ENCODE measurements around the gene CLDN15.
"Not testable (repeated sequence)": the region's sequence is repeated elsewhere in the genome, so short reads cannot be mapped to it uniquely, and the experiment has no call there.

The CLDN15 gene

GRCh38 chr7:101265622-101266516, 28.3 kb upstream of the CLDN15 start:
- H3K4me3 ChIP-seq (ENCODE audit: low read depth, low read length) = no peak overlapping the region
- no peak overlapping the region for H3K27ac ChIP-seq (ENCODE audit: low read depth, low read length)
- no peaks in the 10 kb centered on the region; the same call in 1 of the 2 replicates for H3K9me3 ChIP-seq (ENCODE audit: control insufficient read depth, insufficient read depth, low read length)
- no peaks in the 10 kb centered on the region for H3K4me1 ChIP-seq (ENCODE audit: control insufficient read depth, insufficient read depth, low read length)
- H3K9ac ChIP-seq (ENCODE audit: low read depth, low read length) = no peak overlapping the region
- no peaks in the 10 kb centered on the region for H3K27me3 ChIP-seq (ENCODE audit: control insufficient read depth, insufficient read depth, low read length)
- no peaks in the 10 kb centered on the region for H3K36me3 ChIP-seq (ENCODE audit: control insufficient read depth, insufficient read depth, low read length)

- not testable (repeated sequence) for H3K27me3 ChIP-seq (ENCODE audit: control insufficient read depth, insufficient read depth, low read length); H3K36me3 ChIP-seq (ENCODE audit: control insufficient read depth, insufficient read depth, low read length); H3K4me3 ChIP-seq (ENCODE audit: low read depth, low read length); H3K27ac ChIP-seq (ENCODE audit: low read depth, low read length); H3K9me3 ChIP-seq (ENCODE audit: control insufficient read depth, insufficient read depth, low read length); H3K4me1 ChIP-seq (ENCODE audit: control insufficient read depth, insufficient read depth, low read length); H3K9ac ChIP-seq (ENCODE audit: low read depth, low read length)
Observed at GRCh38 chr7:101264102-101264706, 26.6 kb upstream of the CLDN15 start.

- H3K27ac ChIP-seq (ENCODE audit: low read depth, low read length) = no peak overlapping the region
- no peaks in the 10 kb centered on the region for H3K9me3 ChIP-seq (ENCODE audit: control insufficient read depth, insufficient read depth, low read length)
- no peaks in the 10 kb centered on the region for H3K4me1 ChIP-seq (ENCODE audit: control insufficient read depth, insufficient read depth, low read length)
- H3K4me3 ChIP-seq (ENCODE audit: low read depth, low read length) = no peak overlapping the region
- H3K9ac ChIP-seq (ENCODE audit: low read depth, low read length) = no peak overlapping the region
- H3K36me3 ChIP-seq (ENCODE audit: control insufficient read depth, insufficient read depth, low read length) = no peaks in the 10 kb centered on the region
- H3K27me3 ChIP-seq (ENCODE audit: control insufficient read depth, insufficient read depth, low read length) = no peaks in the 10 kb centered on the region
Observed at GRCh38 chr7:101258243-101258731, 20.7 kb upstream of the CLDN15 start.

GRCh38 chr7:101255796-101256195, 18.2 kb upstream of the CLDN15 start:
- H3K4me1 ChIP-seq (ENCODE audit: control insufficient read depth, insufficient read depth, low read length) = no peaks in the 10 kb centered on the region
- no peak overlapping the region for H3K27ac ChIP-seq (ENCODE audit: low read depth, low read length)
- no peaks in the 10 kb centered on the region for H3K9me3 ChIP-seq (ENCODE audit: control insufficient read depth, insufficient read depth, low read length)
- H3K4me3 ChIP-seq (ENCODE audit: low read depth, low read length) = no peak overlapping the region
- H3K36me3 ChIP-seq (ENCODE audit: control insufficient read depth, insufficient read depth, low read length) = no peaks in the 10 kb centered on the region
- no peak overlapping the region for H3K9ac ChIP-seq (ENCODE audit: low read depth, low read length)
- H3K27me3 ChIP-seq (ENCODE audit: control insufficient read depth, insufficient read depth, low read length) = no peaks in the 10 kb centered on the region

- H3K27me3 ChIP-seq (ENCODE audit: control insufficient read depth, insufficient read depth, low read length); H3K4me1 ChIP-seq (ENCODE audit: control insufficient read depth, insufficient read depth, low read length); H3K9me3 ChIP-seq (ENCODE audit: control insufficient read depth, insufficient read depth, low read length); H3K27ac ChIP-seq (ENCODE audit: low read depth, low read length); H3K9ac ChIP-seq (ENCODE audit: low read depth, low read length); H3K36me3 ChIP-seq (ENCODE audit: control insufficient read depth, insufficient read depth, low read length); H3K4me3 ChIP-seq (ENCODE audit: low read depth, low read length): not testable (repeated sequence)
Observed at GRCh38 chr7:101253199-101253598, 15.6 kb upstream of the CLDN15 start.

GRCh38 chr7:101251871-101252659, 14.5 kb upstream of the CLDN15 start:
- no peaks in the 10 kb centered on the region for H3K9me3 ChIP-seq (ENCODE audit: control insufficient read depth, insufficient read depth, low read length)

GRCh38 chr7:101250324-101250723, 12.7 kb upstream of the CLDN15 start:
- H3K4me3 ChIP-seq (ENCODE audit: low read depth, low read length) = no peak overlapping the region
- no peaks in the 10 kb centered on the region for H3K4me1 ChIP-seq (ENCODE audit: control insufficient read depth, insufficient read depth, low read length)
- 0 out of 2 replicates have a peak, but pooled peaks cover 4% of the 10 kb centered on the region for H3K36me3 ChIP-seq (ENCODE audit: control insufficient read depth, insufficient read depth, low read length)
- no peak overlapping the region for H3K9ac ChIP-seq (ENCODE audit: low read depth, low read length)
- no peaks in the 10 kb centered on the region for H3K9me3 ChIP-seq (ENCODE audit: control insufficient read depth, insufficient read depth, low read length)
- H3K27me3 ChIP-seq (ENCODE audit: control insufficient read depth, insufficient read depth, low read length) = no peaks in the 10 kb centered on the region
- H3K27ac ChIP-seq (ENCODE audit: low read depth, low read length) = no peak overlapping the region

More at GRCh38 chr7:101251871-101252659, 14.5 kb upstream of the CLDN15 start:
- Histone ChIP-seq H3K9ac (ENCODE audit: low read depth, low read length) (peak overlapping the region; percentile 62), H3K27me3 (ENCODE audit: control insufficient read depth, insufficient read depth, low read length) (no peaks in the 10 kb centered on the region), H3K36me3 (ENCODE audit: control insufficient read depth, insufficient read depth, low read length) (0 out of 2 replicates have a peak, but pooled peaks cover 4% of the 10 kb centered on the region), H3K27ac (ENCODE audit: low read depth, low read length) (peak overlapping the region; percentile 82), H3K4me1 (ENCODE audit: control insufficient read depth, insufficient read depth, low read length) (no peaks in the 10 kb centered on the region), H3K4me3 (ENCODE audit: low read depth, low read length) (peak overlapping the region; percentile 99)

- Histone ChIP-seq H3K4me1 (ENCODE audit: control insufficient read depth, insufficient read depth, low read length) (0 out of 2 replicates have a peak, but pooled peaks cover 4% of the 10 kb centered on the region), H3K36me3 (ENCODE audit: control insufficient read depth, insufficient read depth, low read length) (0 out of 2 replicates have a peak, but pooled peaks cover 4% of the 10 kb centered on the region), H3K9me3 (ENCODE audit: control insufficient read depth, insufficient read depth, low read length) (no peaks in the 10 kb centered on the region), H3K27me3 (ENCODE audit: control insufficient read depth, insufficient read depth, low read length) (no peaks in the 10 kb centered on the region), H3K27ac (ENCODE audit: low read depth, low read length) (no peak overlapping the region), H3K4me3 (ENCODE audit: low read depth, low read length) (no peak overlapping the region), H3K9ac (ENCODE audit: low read depth, low read length) (no peak overlapping the region)
Observed at GRCh38 chr7:101248276-101248675, 10.7 kb upstream of the CLDN15 start.

- Histone ChIP-seq H3K27ac (ENCODE audit: low read depth, low read length) (peak overlapping the region; percentile 89), H3K9ac (ENCODE audit: low read depth, low read length) (no peak overlapping the region), H3K27me3 (ENCODE audit: control insufficient read depth, insufficient read depth, low read length) (no peaks in the 10 kb centered on the region), H3K9me3 (ENCODE audit: control insufficient read depth, insufficient read depth, low read length) (no peaks in the 10 kb centered on the region), H3K4me3 (ENCODE audit: low read depth, low read length) (peak overlapping the region; percentile 87), H3K36me3 (ENCODE audit: control insufficient read depth, insufficient read depth, low read length) (peaks cover 9% of the 10 kb centered on the region; the same call in 1 of the 2 replicates), H3K4me1 (ENCODE audit: control insufficient read depth, insufficient read depth, low read length) (0 out of 2 replicates have a peak, but pooled peaks cover 4% of the 10 kb centered on the region)
Observed at GRCh38 chr7:101245147-101245668, 7.6 kb upstream of the CLDN15 start.

- H3K27ac ChIP-seq (ENCODE audit: low read depth, low read length) = peak within 1 kb of the TSS; percentile 89
- 0 out of 2 replicates have a peak, but pooled peaks cover 4% of the 10 kb centered on the region for H3K4me1 ChIP-seq (ENCODE audit: control insufficient read depth, insufficient read depth, low read length)
- peaks cover 15% of the 10 kb centered on the region for H3K36me3 ChIP-seq (ENCODE audit: control insufficient read depth, insufficient read depth, low read length)
- peak within 1 kb of the TSS; percentile 87 for H3K4me3 ChIP-seq (ENCODE audit: low read depth, low read length)
- no peaks in the 10 kb centered on the region for H3K27me3 ChIP-seq (ENCODE audit: control insufficient read depth, insufficient read depth, low read length)
- peak within 1 kb of the TSS; percentile 63 for H3K9ac ChIP-seq (ENCODE audit: low read depth, low read length)
- no peaks in the 10 kb centered on the region for H3K9me3 ChIP-seq (ENCODE audit: control insufficient read depth, insufficient read depth, low read length)
Observed at GRCh38 chr7:101244375-101245146, 7.0 kb upstream of the CLDN15 start, which contains the start of gene FIS1. Gene FIS1, minus strand, starts transcription at chr7:101245081. Its CDS starts 77 bp downstream, at chr7:101245004.
